ENCODE measurements around the gene ZFAND6.

The ZFAND6 gene

GRCh38 chr15:80071652-80072051, 12.2 kb downstream of the ZFAND6 start:
- TF ChIP-seq EGR1 (IDR thresholded peaks at IDR 0.05) (no peak), EP300 (IDR thresholded peaks at IDR 0.05; ENCODE audit: borderline replicate concordance) (no peak), TAF1 (IDR thresholded peaks at IDR 0.05; ENCODE audit: low read depth) (no peak), REST (IDR thresholded peaks at IDR 0.05; ENCODE audit: low read depth) (no peak), TEAD4 (IDR thresholded peaks at IDR 0.05) (no peak), USF1 (IDR thresholded peaks at IDR 0.05) (no peak), RAD21 (IDR thresholded peaks at IDR 0.05; ENCODE audit: low read depth) (no peak), ZBTB7A (IDR thresholded peaks at IDR 0.05; ENCODE audit: low read depth) (no peak), TCF12 (IDR thresholded peaks at IDR 0.05; ENCODE audit: low read depth) (no peak)

- TF ChIP-seq MAX (IDR thresholded peaks at IDR 0.05) (0 out of 2 replicates have a peak, but pooled peaks have one; percentile 42), YY1 (IDR thresholded peaks at IDR 0.05; ENCODE audit: low read depth) (no peak), USF1 (IDR thresholded peaks at IDR 0.05) (no peak), TEAD4 (IDR thresholded peaks at IDR 0.05) (peak; percentile 51), CREB1 (IDR thresholded peaks at IDR 0.05; ENCODE audit: low read depth) (no peak)
These were observed 13.0 kb downstream of the ZFAND6 start for GRCh38 chr15:80072285-80072994.

- TF ChIP-seq YY1 (IDR thresholded peaks at IDR 0.05; ENCODE audit: low read depth) (no peak), CREB1 (IDR thresholded peaks at IDR 0.05; ENCODE audit: low read depth) (no peak), TAF1 (IDR thresholded peaks at IDR 0.05; ENCODE audit: low read depth) (no peak), FOXM1 (IDR thresholded peaks at IDR 0.05; ENCODE audit: borderline replicate concordance, low read depth) (no peak)
These were observed 13.7 kb downstream of the ZFAND6 start for GRCh38 chr15:80073197-80073596.

GRCh38 chr15:80076321-80077318, 17.1 kb downstream of the ZFAND6 start:
- TF ChIP-seq MAX (IDR thresholded peaks at IDR 0.05): no peak

GRCh38 chr15:80081390-80081789, 21.9 kb downstream of the ZFAND6 start:
- TF ChIP-seq CREB1 (IDR thresholded peaks at IDR 0.05; ENCODE audit: low read depth) (no peak), TCF12 (IDR thresholded peaks at IDR 0.05; ENCODE audit: low read depth) (no peak), TEAD4 (IDR thresholded peaks at IDR 0.05) (no peak), EP300 (IDR thresholded peaks at IDR 0.05; ENCODE audit: borderline replicate concordance) (no peak), REST (IDR thresholded peaks at IDR 0.05; ENCODE audit: low read depth) (no peak), TAF1 (IDR thresholded peaks at IDR 0.05; ENCODE audit: low read depth) (no peak), MAX (IDR thresholded peaks at IDR 0.05) (no peak), CEBPB (IDR thresholded peaks at IDR 0.05) (no peak)

- TF ChIP-seq NFIC (IDR thresholded peaks at IDR 0.05): no peak
- TF ChIP-seq USF1 (IDR thresholded peaks at IDR 0.05): no peak
- no peak for TF ChIP-seq EP300 (IDR thresholded peaks at IDR 0.05; ENCODE audit: borderline replicate concordance)
- no peak for TF ChIP-seq TCF12 (IDR thresholded peaks at IDR 0.05; ENCODE audit: low read depth)
- TF ChIP-seq TAF1 (IDR thresholded peaks at IDR 0.05; ENCODE audit: low read depth): no peak
- TF ChIP-seq EGR1 (IDR thresholded peaks at IDR 0.05): no peak
- no peak for TF ChIP-seq REST (IDR thresholded peaks at IDR 0.05; ENCODE audit: low read depth)
- no peak for TF ChIP-seq RAD21 (IDR thresholded peaks at IDR 0.05; ENCODE audit: low read depth)
- no peak for TF ChIP-seq CREB1 (IDR thresholded peaks at IDR 0.05; ENCODE audit: low read depth)
- TF ChIP-seq MAX (IDR thresholded peaks at IDR 0.05): no peak
- no peak for TF ChIP-seq CEBPB (IDR thresholded peaks at IDR 0.05)
- no peak for TF ChIP-seq YY1 (IDR thresholded peaks at IDR 0.05; ENCODE audit: low read depth)
- TF ChIP-seq ZBTB7A (IDR thresholded peaks at IDR 0.05; ENCODE audit: low read depth): no peak
- no peak for TF ChIP-seq TEAD4 (IDR thresholded peaks at IDR 0.05)
- TF ChIP-seq FOXM1 (IDR thresholded peaks at IDR 0.05; ENCODE audit: borderline replicate concordance, low read depth): no peak
These were observed 27.6 kb downstream of the ZFAND6 start for GRCh38 chr15:80087104-80087503.
